Measurements from ENCODE around the gene PPP2R2D. TPM values are rescaled to one million over a fixed set of nuclear protein-coding genes. Genes with fewer than 3 reads are reported as not detected.
A peak's percentile ranks its signal among the peaks of the same experiment; 100 is the strongest.

PPP2R2D gene
- total and polyA plus RNA-seq, 7 donors = 18.4 to 44.0 (median 23.8) TPM

DNA sequence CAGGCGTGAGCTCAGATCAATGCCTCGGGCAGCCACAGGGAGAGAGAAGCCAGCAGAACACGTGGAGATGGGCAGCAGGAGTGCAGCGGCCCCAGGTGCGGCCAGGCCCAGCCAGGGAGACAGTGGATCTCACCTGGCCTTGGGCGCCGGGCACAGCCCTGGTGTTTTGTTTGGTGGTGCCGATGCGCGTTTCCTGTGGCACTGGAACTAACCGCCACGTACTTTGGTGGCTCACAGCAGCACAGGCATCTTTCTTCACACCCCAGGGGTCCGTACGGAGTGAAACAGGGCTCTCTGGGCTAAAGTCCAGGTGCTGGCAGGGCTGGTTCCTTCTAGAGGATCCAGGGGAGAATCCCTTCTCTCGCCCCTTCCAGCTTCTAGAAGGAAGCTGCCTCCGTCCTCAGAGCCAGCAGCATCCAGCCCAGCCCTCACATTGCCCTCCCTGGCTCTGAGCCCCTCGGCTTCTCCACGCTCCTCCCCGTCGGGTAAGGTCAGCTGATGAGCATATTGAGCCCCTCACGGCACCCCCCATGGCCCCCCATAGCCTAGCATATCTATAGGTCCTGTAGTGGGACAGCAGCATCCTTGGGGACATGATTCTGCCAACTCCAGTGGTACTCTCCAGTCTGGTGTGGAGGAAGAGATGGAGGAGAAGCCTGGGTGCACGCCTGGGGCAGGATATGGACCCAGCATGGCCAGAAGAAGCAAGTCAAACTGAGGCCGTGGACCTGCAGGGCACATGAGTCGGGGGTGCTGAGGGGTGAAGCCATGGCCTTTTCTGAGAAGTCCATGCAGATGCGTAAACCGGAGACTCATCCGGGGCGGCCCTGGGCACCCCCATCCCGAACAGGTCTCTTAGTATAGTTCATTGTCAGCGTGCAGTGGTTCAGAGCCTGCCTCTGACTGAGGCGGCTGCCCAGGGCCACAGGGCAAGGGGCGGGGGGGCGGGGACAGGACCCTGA is 43.4 kb upstream of the PPP2R2D start:
- Histone ChIP-seq H3K4me1 (no peaks in the 10 kb centered on the region), H3K36me3 (no peaks in the 10 kb centered on the region), H3K27ac (no peak overlapping the region), H3K9me3 (no peaks in the 10 kb centered on the region), H3K27me3 (peaks cover 0 to 36% (median 0%) of the 10 kb centered on the region in 3 donors), H3K4me3 (no peak overlapping the region)
- peak; percentile 54 for DNase-seq
- TF ChIP-seq POLR2A (IDR thresholded peaks at IDR 0.05) (no peak), POLR2AphosphoS5 (IDR thresholded peaks at IDR 0.05) (no peak), EP300 (IDR thresholded peaks at IDR 0.05) (no peak)
- TF ChIP-seq, protein P1, sequence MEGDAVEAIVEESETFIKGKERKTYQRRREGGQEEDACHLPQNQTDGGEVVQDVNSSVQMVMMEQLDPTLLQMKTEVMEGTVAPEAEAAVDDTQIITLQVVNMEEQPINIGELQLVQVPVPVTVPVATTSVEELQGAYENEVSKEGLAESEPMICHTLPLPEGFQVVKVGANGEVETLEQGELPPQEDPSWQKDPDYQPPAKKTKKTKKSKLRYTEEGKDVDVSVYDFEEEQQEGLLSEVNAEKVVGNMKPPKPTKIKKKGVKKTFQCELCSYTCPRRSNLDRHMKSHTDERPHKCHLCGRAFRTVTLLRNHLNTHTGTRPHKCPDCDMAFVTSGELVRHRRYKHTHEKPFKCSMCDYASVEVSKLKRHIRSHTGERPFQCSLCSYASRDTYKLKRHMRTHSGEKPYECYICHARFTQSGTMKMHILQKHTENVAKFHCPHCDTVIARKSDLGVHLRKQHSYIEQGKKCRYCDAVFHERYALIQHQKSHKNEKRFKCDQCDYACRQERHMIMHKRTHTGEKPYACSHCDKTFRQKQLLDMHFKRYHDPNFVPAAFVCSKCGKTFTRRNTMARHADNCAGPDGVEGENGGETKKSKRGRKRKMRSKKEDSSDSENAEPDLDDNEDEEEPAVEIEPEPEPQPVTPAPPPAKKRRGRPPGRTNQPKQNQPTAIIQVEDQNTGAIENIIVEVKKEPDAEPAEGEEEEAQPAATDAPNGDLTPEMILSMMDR (IDR thresholded peaks at IDR 0.05) = no peak
- intact Hi-C loops (cut with DNase I) = no loop called here
- 80 to 83% methylated on average over 33 of the region's 33 CpGs for WGBS, 2 donors

DNA sequence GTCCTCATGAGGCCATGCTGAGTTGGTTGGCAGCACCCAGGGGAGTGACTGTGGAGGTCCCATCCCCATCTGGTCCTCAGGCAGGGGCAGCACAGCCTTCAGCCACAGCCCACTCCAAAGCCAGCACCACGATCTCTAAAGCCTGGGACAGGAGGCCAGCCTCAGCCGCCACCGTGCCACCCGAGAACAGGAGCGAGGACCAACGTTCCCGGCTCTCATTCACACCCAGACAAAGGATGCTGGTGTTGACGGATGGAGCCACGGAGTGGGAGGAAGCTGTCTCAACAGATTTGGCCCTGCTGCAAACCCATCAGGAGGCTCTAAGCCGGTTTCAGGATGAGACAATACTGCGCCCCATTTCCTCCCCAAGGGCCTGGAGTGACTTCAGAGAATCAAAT is 42.7 kb upstream of the PPP2R2D start:
- Histone ChIP-seq H3K36me3 (no peaks in the 10 kb centered on the region), H3K27me3 (peaks cover 0 to 36% (median 0%) of the 10 kb centered on the region in 3 donors), H3K27ac (no peak overlapping the region), H3K9me3 (no peaks in the 10 kb centered on the region), H3K4me3 (no peak overlapping the region), H3K4me1 (no peaks in the 10 kb centered on the region)
- TF ChIP-seq EP300 (IDR thresholded peaks at IDR 0.05) (no peak), POLR2A (IDR thresholded peaks at IDR 0.05) (no peak)
- TF ChIP-seq, protein P1 (IDR thresholded peaks at IDR 0.05) = no peak
- 85 to 87% methylated on average over 11 of the region's 11 CpGs for WGBS, 2 donors
- DNase-seq = peak; percentile 38
- intact Hi-C loops (cut with DNase I) = no loop called here

DNA sequence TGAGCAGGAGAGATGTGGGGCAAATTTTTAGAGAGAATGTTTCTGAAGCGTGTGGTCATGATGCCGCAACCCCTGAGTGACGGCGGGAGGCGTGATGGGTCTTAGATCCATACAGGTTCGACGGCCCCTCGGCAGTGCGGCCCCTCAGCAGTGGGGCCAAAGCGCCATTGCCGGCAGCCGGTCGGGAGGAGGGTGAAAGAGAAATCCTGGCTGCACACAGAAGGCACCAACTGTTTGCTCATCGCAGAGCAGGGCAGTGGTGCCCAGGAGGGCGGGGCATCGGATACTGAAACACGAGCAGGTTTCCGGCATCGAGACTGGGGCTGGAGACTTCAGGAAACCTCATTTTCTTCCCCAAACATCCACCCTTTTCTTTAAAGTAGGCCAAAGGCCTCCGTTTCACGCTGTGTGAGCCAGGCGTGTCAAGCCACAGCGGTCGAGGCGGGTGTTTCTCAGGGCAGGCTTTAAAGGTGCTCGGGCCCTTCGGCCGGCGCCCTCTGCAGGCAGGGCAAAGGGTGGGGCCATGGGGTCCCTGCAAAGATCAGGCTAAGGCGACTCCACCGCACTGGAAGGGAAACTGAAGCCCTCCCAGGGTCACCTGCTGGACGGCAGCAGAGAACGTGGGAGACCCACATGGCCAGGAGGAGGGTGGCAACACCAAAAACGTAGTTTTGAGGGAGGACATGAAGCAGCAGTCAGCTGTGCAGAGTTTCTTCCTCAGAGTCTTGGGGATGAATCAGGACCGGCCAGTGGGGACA is 42.0 kb upstream of the PPP2R2D start:
- H3K27me3 ChIP-seq = peaks cover 0 to 36% (median 0%) of the 10 kb centered on the region in 3 donors
- WGBS, 2 donors = 79 to 88% methylated on average over 35 of the region's 35 CpGs
- intact Hi-C loops (cut with DNase I) = no loop called here

DNA sequence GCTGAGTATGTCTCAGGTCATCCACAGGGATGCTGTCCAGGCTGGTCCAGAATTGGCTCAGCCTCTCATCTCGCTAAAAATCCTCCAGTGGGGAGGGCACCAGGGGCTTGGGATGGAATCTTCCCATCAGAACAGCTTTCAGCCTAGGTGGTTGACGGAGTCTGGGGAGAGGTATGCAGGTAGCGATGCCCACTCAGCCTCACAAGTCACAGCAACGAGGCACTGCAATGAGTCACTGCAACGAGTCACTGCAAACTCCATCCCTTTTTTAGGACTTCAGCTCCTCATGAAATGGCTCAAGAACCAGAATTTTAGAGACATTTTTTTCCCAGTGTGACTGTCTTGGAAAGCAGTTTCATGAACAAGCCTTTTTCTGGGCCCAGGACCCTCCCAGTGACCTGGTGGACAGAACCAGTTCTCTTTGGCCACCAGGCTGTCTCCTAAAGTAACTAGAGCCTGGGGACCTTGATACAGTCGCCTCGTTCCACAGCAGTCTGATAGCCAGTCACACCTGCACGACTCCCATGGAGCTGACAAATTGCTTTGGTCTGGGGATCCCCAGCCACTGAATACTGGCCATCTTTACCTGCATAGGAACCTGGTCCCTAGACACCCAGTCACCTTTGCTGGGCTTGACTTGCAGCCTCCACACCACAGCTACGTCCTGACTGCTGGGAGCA is 41.3 kb upstream of the PPP2R2D start:
- DNase-seq = peak; percentile 35
- no peaks in the 10 kb centered on the region for H3K9me3 ChIP-seq
- WGBS, 2 donors = 73 to 89% methylated on average over 9 of the region's 9 CpGs
- H3K27ac ChIP-seq = no peak overlapping the region
- no peaks in the 10 kb centered on the region for H3K4me1 ChIP-seq
- H3K4me3 ChIP-seq = no peak overlapping the region
- intact Hi-C loops (cut with DNase I) = no loop called here
- no peaks in the 10 kb centered on the region for H3K36me3 ChIP-seq
- peaks cover 0 to 36% (median 0%) of the 10 kb centered on the region in 3 donors for H3K27me3 ChIP-seq
- TF ChIP-seq, protein P1 (IDR thresholded peaks at IDR 0.05) = no peak
- TF ChIP-seq POLR2A (IDR thresholded peaks at IDR 0.05) (no peak), POLR2AphosphoS5 (IDR thresholded peaks at IDR 0.05) (no peak), EP300 (IDR thresholded peaks at IDR 0.05) (no peak)

More for the DNA sequence above, 42.0 kb upstream of the PPP2R2D start:
- H3K36me3 ChIP-seq = no peaks in the 10 kb centered on the region
- no peak overlapping the region for H3K27ac ChIP-seq
- H3K4me3 ChIP-seq = no peak overlapping the region
- peak; percentile 33 for DNase-seq
- TF ChIP-seq EP300 (IDR thresholded peaks at IDR 0.05) (no peak), POLR2A (IDR thresholded peaks at IDR 0.05) (no peak), POLR2AphosphoS5 (IDR thresholded peaks at IDR 0.05) (no peak)
- TF ChIP-seq, protein P1 (IDR thresholded peaks at IDR 0.05) = no peak
- H3K9me3 ChIP-seq = no peaks in the 10 kb centered on the region
- no peaks in the 10 kb centered on the region for H3K4me1 ChIP-seq
